ENCODE data around the gene OCSTAMP.

OCSTAMP gene

DNA sequence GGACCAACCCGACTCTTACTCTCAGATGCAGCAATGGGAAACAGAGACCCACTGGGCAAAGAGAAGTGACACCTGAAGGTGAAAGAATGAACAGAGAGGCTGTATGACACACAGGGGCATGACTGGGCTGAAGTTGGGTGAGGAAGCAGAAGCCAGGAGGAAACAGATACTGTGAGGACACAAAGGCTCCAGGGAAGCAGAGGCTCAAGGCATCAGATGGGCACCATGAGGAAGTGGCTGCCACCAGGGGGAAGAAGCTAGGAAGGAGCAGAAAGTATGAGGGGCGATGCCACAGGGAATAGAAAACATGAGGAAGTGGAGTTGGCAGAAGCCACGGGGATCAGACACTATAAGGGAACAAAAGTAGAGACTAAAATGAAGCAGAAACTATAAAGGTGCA is 30.9 kb upstream of the OCSTAMP start:
- TF ChIP-seq GATA3 (IDR thresholded peaks at IDR 0.05; ENCODE audit: low read depth, low read length) (no peak), GATA2 (IDR thresholded peaks at IDR 0.05; ENCODE audit: low read depth, low read length) (no peak)

- TF ChIP-seq GATA2 (IDR thresholded peaks at IDR 0.05; ENCODE audit: low read depth, low read length) (no peak), GATA3 (IDR thresholded peaks at IDR 0.05; ENCODE audit: low read depth, low read length) (no peak)
Observed at GRCh38 chr20:46580613-46581205, 30.3 kb upstream of the OCSTAMP start.

- no peak for TF ChIP-seq GATA2 (IDR thresholded peaks at IDR 0.05; ENCODE audit: low read depth, low read length)
- TF ChIP-seq GATA3 (IDR thresholded peaks at IDR 0.05; ENCODE audit: low read depth, low read length): no peak
Observed at GRCh38 chr20:46578745-46579144, 28.3 kb upstream of the OCSTAMP start.

DNA sequence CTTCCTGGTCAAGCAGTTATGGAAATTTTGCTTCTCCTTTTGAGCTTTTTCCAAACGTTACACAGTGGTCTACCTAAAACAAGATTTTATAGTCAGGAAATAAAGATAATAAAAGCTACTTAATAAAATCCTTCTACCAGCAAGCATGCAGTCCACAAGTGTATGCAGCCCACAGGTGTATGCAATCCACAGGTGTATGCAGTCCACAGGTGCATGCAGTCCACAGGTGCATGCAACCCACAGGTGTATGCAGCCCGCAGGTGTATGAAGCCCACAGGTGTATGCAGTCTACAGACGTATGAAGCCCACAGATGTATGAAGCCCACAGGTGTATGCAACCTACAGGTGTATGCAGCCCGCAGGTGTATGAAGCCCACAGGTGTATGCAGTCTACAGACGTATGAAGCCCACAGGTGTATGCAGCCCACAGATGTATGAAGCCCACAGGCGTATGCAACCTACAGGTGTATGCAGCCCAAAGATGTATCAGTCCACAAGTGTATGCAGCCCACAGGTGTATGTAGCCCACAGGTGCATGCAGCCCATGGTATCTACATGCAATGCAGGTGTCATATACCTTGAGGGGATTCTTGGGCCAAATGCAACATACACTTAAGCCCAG is 26.4 kb upstream of the OCSTAMP start:
- TF ChIP-seq GATA3 (IDR thresholded peaks at IDR 0.05; ENCODE audit: low read depth, low read length) (no peak), GATA2 (IDR thresholded peaks at IDR 0.05; ENCODE audit: low read depth, low read length) (no peak)

DNA sequence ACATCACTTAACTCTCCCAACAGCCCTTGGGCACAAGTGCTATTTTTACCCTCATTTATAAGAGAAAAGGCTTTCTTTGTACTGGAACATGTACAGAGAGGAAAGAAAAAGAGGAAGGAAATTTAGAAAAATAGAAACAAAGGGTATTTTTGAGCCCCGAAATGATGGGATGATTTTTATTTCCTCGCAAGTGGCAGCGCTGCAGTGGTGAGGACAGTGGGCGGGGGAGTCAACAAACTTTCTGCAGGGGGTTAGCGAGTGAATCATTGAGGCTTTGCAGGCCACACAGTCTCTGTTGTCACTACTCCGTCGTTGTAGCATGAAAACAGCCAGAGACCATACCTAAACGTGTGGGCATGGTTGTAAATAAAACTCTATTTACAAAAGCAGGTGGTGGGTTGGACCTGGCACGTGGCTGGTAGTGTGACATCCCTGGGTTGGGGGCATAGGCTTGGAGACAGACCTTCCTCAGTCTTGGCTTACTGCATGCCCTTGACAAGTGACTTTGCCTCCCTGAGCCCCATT is 25.5 kb upstream of the OCSTAMP start:
- TF ChIP-seq GATA3 (IDR thresholded peaks at IDR 0.05; ENCODE audit: low read depth, low read length): no peak

- TF ChIP-seq GATA3 (IDR thresholded peaks at IDR 0.05; ENCODE audit: low read depth, low read length) (no peak), GATA2 (IDR thresholded peaks at IDR 0.05; ENCODE audit: low read depth, low read length) (no peak)
Observed at GRCh38 chr20:46575394-46575793, 24.9 kb upstream of the OCSTAMP start.

DNA sequence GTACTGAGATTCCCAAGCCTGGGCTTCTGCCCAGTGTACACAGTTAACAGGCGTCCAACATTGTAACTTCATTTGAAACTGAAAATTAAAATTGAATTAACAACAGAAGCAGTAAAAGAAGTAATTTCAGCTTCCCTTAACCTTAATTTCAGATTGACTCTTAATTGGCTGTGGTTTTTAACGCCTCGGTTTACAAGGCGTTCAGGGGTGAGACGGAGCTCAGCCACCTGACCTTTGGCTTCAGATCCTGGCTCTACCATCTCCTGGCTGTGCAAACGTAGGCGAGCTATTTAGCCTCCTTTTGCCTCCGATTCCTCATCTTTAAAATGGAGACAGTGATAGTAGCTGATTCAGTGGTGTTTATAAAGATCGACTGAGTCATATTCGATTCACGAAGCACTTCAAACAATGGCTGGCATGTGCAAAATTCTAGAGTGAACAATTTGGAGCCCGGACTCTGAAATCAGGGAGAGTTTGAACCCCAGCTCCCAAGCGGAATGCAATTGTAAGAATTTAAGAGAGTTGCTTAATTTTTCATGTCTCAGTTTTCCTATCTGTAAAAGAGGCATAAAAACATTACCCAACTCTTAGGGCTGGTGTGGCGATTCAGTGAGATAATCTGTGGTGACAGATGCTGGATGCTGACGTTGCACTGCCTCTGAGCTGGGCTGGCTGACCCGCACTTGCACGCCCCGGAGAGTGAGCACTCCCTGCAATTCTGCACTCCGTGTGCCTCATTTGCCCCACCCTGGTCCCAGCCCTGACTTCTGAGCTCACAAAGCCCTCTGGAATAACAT is 23.5 kb upstream of the OCSTAMP start:
- no peak for TF ChIP-seq GATA2 (IDR thresholded peaks at IDR 0.05; ENCODE audit: low read depth, low read length)
- TF ChIP-seq GATA3 (IDR thresholded peaks at IDR 0.05; ENCODE audit: low read depth, low read length): no peak

DNA sequence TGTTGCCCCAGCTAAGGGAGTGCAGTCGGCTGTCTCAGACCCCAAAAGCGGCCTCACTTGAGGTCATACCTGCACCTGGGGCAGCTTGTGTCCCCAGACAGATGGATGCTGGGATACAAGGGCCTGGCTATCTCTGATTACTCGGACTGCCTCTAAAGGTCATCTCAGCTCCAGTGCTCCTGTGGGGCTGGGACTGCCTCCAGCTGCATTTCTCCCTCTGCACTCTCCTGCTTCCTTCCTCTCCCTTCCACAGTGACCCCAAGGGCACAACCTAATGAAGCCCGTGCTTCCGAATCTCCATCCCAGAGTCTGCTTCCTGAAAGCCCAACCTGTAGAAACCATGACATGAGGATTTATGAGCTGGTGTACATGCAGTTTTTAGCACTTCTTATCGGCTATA is 22.8 kb upstream of the OCSTAMP start:
- TF ChIP-seq GATA2 (IDR thresholded peaks at IDR 0.05; ENCODE audit: low read depth, low read length) (no peak), GATA3 (IDR thresholded peaks at IDR 0.05; ENCODE audit: low read depth, low read length) (no peak)

DNA sequence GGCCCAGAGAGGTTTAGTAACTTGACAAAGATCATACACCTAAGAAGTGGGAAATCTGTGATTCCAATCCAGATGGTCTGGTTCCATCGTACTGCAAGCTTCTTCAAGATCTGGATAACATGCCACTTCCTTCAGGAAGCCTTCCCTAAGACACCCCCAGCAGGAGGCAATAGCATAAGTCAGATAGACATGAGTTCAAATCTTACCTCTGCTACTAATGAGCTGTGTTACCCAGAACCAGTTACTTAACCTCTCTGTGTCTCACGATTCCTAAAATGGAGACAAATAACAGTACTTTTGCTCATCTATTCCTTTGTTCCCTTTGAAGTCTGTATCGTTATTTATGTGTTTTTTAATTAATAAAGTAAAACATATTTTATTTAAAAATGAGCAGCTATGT is 22.3 kb upstream of the OCSTAMP start:
- no peak for TF ChIP-seq GATA2 (IDR thresholded peaks at IDR 0.05; ENCODE audit: low read depth, low read length)
- TF ChIP-seq GATA3 (IDR thresholded peaks at IDR 0.05; ENCODE audit: low read depth, low read length): no peak

GRCh38 chr20:46572153-46572552 is 21.7 kb upstream of the OCSTAMP start:
- TF ChIP-seq GATA3 (IDR thresholded peaks at IDR 0.05; ENCODE audit: low read depth, low read length) (no peak), GATA2 (IDR thresholded peaks at IDR 0.05; ENCODE audit: low read depth, low read length) (no peak)

- TF ChIP-seq GATA2 (IDR thresholded peaks at IDR 0.05; ENCODE audit: low read depth, low read length) (no peak), GATA3 (IDR thresholded peaks at IDR 0.05; ENCODE audit: low read depth, low read length) (no peak)
Observed at GRCh38 chr20:46571418-46571817, 21.0 kb upstream of the OCSTAMP start.

DNA sequence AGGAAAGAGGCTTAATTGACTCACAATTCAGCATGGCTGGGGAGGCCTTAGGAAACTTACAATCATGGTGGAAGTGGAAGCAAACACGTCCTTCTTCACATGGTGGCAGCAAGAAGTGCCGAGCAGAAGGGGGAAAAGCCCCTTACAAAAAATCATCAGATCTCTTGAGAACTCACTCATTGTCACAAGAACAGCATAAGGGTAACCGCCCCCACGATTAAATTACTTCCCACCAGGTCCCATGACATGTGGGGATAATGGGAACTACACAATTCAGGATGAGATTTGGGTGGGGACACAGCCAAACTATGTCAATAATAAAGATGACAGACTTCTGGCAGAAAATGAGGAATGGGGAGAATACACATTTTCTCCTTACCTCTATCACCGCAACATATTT is 20.5 kb upstream of the OCSTAMP start:
- TF ChIP-seq GATA3 (IDR thresholded peaks at IDR 0.05; ENCODE audit: low read depth, low read length): no peak
- TF ChIP-seq GATA2 (IDR thresholded peaks at IDR 0.05; ENCODE audit: low read depth, low read length): no peak

DNA sequence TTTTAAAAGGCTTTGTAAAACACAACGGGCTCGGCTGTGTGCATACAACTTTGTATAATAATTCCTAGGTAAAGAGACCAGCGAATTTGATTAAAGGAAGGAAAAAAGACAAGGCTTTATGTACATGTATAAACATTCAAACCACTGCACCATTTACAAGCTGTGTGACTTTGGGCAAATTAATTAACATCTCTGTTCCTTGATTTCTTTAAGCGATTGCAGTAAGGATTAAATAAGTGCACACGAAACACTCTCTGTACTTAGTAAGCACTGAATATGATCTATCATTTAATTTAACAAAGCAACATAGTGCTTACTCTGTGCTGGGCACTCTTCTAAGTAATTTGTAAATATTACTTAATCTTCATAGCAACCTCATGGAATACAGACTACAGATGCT is 19.5 kb upstream of the OCSTAMP start:
- TF ChIP-seq GATA2 (IDR thresholded peaks at IDR 0.05; ENCODE audit: low read depth, low read length) (no peak), GATA3 (IDR thresholded peaks at IDR 0.05; ENCODE audit: low read depth, low read length) (no peak)

DNA sequence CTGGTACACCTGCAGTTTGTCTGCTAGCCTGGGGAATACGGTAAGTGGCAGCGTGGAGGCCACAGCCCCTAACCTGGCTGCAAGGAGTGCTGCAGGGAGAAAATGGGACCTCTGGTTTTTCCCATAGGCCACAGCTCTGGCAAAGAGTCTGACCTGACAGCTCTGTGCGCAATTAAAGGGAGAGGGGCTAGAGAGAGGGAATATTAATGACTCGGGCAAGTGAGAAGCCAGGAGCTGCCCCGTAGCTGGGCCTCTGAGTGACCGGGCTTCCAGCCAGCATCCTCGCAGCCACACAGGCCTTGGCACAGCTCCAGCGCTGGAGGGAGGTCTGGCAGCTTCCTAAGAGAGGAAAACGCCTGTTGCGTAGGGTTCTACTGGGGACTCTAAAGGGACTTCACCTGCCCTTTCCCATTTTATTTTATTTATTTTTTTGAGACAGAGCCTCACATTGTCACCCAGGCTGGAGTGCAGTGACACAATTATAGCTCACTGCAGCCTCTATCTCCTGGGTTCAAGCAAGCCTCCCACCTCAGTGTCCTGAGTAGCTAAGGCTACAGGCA is 18.2 kb upstream of the OCSTAMP start:
- TF ChIP-seq GATA2 (IDR thresholded peaks at IDR 0.05; ENCODE audit: low read depth, low read length) (no peak), GATA3 (IDR thresholded peaks at IDR 0.05; ENCODE audit: low read depth, low read length) (no peak)

Data from SH-SY5Y (cell line).